Measurements from ENCODE around the gene SLC29A1. TPM values are rescaled to one million over a fixed set of nuclear protein-coding genes. Genes with fewer than 3 reads are reported as not detected.

SLC29A1 gene
- total RNA-seq, 1 experiment from 2014 or later = 108 TPM

DNA sequence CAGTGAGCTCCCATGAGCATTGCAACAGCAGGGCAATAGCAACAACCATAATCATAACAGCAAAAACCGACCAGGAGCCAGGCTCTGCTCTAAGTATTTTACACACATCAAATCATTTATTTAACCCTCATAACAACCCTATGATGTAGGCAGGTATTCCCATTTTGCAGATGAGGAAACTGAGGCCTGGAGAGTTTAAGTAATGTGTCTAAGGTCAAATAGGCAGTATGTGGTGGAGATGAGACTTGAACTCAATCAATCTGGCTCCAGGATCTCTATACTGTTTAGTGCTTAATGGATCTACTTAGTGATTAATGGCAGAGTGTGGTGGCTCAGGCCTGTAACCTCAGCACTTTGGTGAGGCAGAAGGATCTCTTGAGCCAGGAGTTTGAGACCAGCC is 50.2 kb downstream of the SLC29A1 start:
- BruUV-seq (replicated peaks) = no TSS peak
- H3K36me3 ChIP-seq (ENCODE audit: insufficient read depth, low read length, poor library complexity, severe bottlenecking) = no peaks in the 10 kb centered on the region
- no peak for DNase-seq (ENCODE audit: low spot score)
- H3K4me1 ChIP-seq (ENCODE audit: insufficient read depth, low read length, poor library complexity, severe bottlenecking) = peaks cover 5% of the 10 kb centered on the region
- CTCF ChIA-PET = no interaction called here
- POLR2A ChIA-PET (ENCODE audit: low non-redundant PET) = interaction anchor here (0.6 kb wide), 1 partner anchor 22 kb away, joined by 4 read pairs; no protein-coding TSS in a partner anchor
- intact Hi-C loops (cut with micrococcal nuclease; ENCODE audit: unreplicated experiment) = no loop called here
- H3K9me3 ChIP-seq (ENCODE audit: low read depth, low read length, poor library complexity, severe bottlenecking) = no peaks in the 10 kb centered on the region
- H3K27me3 ChIP-seq (replicated peaks; ENCODE audit: insufficient read depth, low read depth, low read length, poor library complexity) = no peaks in the 10 kb centered on the region
- TF ChIP-seq, protein P1, sequence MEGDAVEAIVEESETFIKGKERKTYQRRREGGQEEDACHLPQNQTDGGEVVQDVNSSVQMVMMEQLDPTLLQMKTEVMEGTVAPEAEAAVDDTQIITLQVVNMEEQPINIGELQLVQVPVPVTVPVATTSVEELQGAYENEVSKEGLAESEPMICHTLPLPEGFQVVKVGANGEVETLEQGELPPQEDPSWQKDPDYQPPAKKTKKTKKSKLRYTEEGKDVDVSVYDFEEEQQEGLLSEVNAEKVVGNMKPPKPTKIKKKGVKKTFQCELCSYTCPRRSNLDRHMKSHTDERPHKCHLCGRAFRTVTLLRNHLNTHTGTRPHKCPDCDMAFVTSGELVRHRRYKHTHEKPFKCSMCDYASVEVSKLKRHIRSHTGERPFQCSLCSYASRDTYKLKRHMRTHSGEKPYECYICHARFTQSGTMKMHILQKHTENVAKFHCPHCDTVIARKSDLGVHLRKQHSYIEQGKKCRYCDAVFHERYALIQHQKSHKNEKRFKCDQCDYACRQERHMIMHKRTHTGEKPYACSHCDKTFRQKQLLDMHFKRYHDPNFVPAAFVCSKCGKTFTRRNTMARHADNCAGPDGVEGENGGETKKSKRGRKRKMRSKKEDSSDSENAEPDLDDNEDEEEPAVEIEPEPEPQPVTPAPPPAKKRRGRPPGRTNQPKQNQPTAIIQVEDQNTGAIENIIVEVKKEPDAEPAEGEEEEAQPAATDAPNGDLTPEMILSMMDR (conservative IDR thresholded peaks at IDR 0.05; ENCODE audit: low read depth, low read length) = no peak
- TF ChIP-seq EZH2 (IDR thresholded peaks at IDR 0.05; ENCODE audit: borderline replicate concordance, low read depth, low read length, poor library complexity, severe bottlenecking) = no peak
- no peak overlapping the region for H3K4me3 ChIP-seq (ENCODE audit: low read depth, low read length, poor library complexity, severe bottlenecking)
- no peak overlapping the region for H3K27ac ChIP-seq (ENCODE audit: low read depth, low read length, poor library complexity, severe bottlenecking)

DNA sequence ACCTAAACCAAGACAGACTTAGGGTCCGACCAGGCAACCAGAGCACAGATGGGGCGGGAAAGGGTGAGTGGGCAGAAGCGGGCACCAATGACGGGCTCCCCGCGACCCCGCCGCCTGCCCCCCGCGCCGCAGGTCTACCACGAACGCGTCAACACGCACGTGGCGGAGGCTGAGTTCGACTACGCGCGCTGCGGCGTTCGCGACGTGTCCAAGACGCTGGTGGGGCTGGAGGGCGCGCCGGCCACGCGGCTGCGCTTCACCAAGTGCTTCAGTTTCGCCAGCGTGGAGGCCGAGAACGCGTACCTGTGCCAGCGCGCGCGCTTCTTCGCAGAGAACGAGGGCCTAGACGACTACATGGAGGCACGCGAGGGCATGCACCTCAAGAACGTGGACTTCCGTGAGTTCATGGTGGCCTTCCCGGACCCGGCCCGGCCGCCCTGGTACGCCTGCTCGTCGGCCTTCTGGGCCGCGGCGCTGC is 51.9 kb downstream of the SLC29A1 start:
- DNase-seq (ENCODE audit: low spot score) = no peak
- Histone ChIP-seq H3K36me3 (ENCODE audit: insufficient read depth, low read length, poor library complexity, severe bottlenecking) (no peaks in the 10 kb centered on the region), H3K4me3 (ENCODE audit: low read depth, low read length, poor library complexity, severe bottlenecking) (no peak overlapping the region), H3K27ac (ENCODE audit: low read depth, low read length, poor library complexity, severe bottlenecking) (no peak overlapping the region), H3K9me3 (ENCODE audit: low read depth, low read length, poor library complexity, severe bottlenecking) (no peaks in the 10 kb centered on the region), H3K27me3 (replicated peaks; ENCODE audit: insufficient read depth, low read depth, low read length, poor library complexity) (no peaks in the 10 kb centered on the region), H3K4me1 (ENCODE audit: insufficient read depth, low read length, poor library complexity, severe bottlenecking) (peaks cover 6% of the 10 kb centered on the region)
- TF ChIP-seq EZH2 (IDR thresholded peaks at IDR 0.05; ENCODE audit: borderline replicate concordance, low read depth, low read length, poor library complexity, severe bottlenecking) = no peak
- TF ChIP-seq, protein P1 (conservative IDR thresholded peaks at IDR 0.05; ENCODE audit: low read depth, low read length) = no peak
- CTCF ChIA-PET = no interaction called here
- POLR2A ChIA-PET (ENCODE audit: low non-redundant PET) = no interaction called here
- BruUV-seq (replicated peaks) = no TSS peak
- intact Hi-C loops (cut with micrococcal nuclease; ENCODE audit: unreplicated experiment) = no loop called here

DNA sequence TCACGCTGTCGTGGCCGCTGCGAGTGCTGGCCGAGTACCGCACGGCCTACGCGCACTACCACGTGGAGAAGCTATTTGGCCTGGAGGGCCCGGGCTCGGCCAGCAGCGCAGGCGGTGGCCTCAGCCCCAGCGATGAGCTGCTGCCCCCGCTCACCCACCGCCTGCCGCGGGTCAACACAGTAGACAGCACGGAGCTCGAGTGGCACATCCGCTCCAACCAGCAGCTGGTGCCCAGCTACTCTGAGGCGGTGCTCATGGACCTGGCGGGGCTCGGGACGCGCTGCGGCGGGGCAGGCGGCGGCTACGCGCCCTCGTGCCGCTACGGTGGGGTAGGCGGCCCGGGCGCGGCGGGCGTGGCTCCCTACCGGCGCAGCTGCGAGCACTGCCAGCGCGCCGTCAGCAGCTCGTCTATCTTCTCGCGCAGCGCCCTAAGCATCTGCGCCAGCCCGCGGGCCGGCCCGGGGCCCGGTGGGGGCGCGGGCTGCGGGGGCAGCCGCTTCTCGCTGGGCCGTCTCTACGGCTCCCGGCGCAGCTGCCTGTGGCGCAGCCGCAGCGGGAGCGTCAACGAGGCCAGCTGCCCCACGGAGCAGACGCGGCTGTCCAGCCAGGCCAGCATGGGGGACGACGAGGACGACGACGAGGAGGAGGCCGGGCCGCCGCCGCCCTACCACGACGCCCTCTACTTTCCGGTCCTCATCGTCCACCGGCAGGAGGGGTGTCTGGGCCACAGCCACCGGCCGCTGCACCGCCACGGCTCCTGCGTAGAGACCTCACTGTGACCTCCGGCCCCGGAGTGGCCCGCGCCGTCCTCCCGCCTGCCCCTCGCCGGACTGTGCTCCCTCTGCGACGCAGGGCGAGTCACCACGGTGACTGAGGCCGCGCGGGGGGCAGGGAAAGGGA is 52.6 kb downstream of the SLC29A1 start:
- CTCF ChIA-PET = no interaction called here
- POLR2A ChIA-PET (ENCODE audit: low non-redundant PET) = no interaction called here
- Histone ChIP-seq H3K9me3 (ENCODE audit: low read depth, low read length, poor library complexity, severe bottlenecking) (no peaks in the 10 kb centered on the region), H3K27ac (ENCODE audit: low read depth, low read length, poor library complexity, severe bottlenecking) (no peak overlapping the region), H3K4me1 (ENCODE audit: insufficient read depth, low read length, poor library complexity, severe bottlenecking) (peaks cover 6% of the 10 kb centered on the region), H3K27me3 (replicated peaks; ENCODE audit: insufficient read depth, low read depth, low read length, poor library complexity) (no peaks in the 10 kb centered on the region), H3K4me3 (ENCODE audit: low read depth, low read length, poor library complexity, severe bottlenecking) (no peak overlapping the region), H3K36me3 (ENCODE audit: insufficient read depth, low read length, poor library complexity, severe bottlenecking) (no peaks in the 10 kb centered on the region)
- no peak for TF ChIP-seq EZH2 (IDR thresholded peaks at IDR 0.05; ENCODE audit: borderline replicate concordance, low read depth, low read length, poor library complexity, severe bottlenecking)
- TF ChIP-seq, protein P1 (conservative IDR thresholded peaks at IDR 0.05; ENCODE audit: low read depth, low read length) = no peak
- DNase-seq (ENCODE audit: low spot score) = no peak
- intact Hi-C loops (cut with micrococcal nuclease; ENCODE audit: unreplicated experiment) = no loop called here
- no TSS peak for BruUV-seq (replicated peaks)

All from A673 (cell line).